ENCODE data around the gene COL24A1.

Gene COL24A1

GRCh38 chr1:86200901-86201300 lies 44.3 kb upstream of the COL24A1 start:
- Histone ChIP-seq H2AK5ac (ENCODE audit: low read depth, low read length) (no peak overlapping the region), H2BK5ac (ENCODE audit: low read length) (no peak overlapping the region), H3K27ac (replicated peaks; ENCODE audit: low read length) (no peak overlapping the region), H3K4me1 (ENCODE audit: control insufficient read depth in 2 of 2, insufficient read depth in 1 of 2, low read depth in 1 of 2, low read length in 2 of 2) (peaks cover 0 to 2% of the 10 kb centered on the region in 2 donors), H2BK120ac (ENCODE audit: low read depth, low read length) (no peak overlapping the region), H2BK12ac (ENCODE audit: low read length) (no peak overlapping the region), H4K8ac (ENCODE audit: low read depth, low read length) (no peak overlapping the region), H3K36me3 (replicated peaks in 1 of 2; ENCODE audit: control insufficient read depth in 2 of 2, insufficient read depth in 2 of 2, low read length in 2 of 2) (no peaks in the 10 kb centered on the region), H2BK15ac (ENCODE audit: low read length) (no peak overlapping the region), H3K4me2 (ENCODE audit: insufficient read depth, low read length, poor library complexity, severe bottlenecking) (no peak overlapping the region), H3K9ac (ENCODE audit: low read depth, low read length, poor library complexity) (no peak overlapping the region), H3K4ac (ENCODE audit: low read length) (no peak overlapping the region), H3K4me3 (ENCODE audit: low read length in 2 of 2) (no peak overlapping the region), H3K14ac (ENCODE audit: low read length) (no peak overlapping the region), H3K9me3 (replicated peaks in 1 of 2; ENCODE audit: control insufficient read depth in 2 of 2, insufficient read depth in 1 of 2, low read depth in 1 of 2, low read length in 2 of 2) (peaks cover 0 to 2% of the 10 kb centered on the region in 2 donors), H4K91ac (ENCODE audit: low read depth, low read length, poor library complexity) (no peak overlapping the region), H2AFZ (ENCODE audit: low read length) (no peak overlapping the region), H3K27me3 (ENCODE audit: control insufficient read depth in 3 of 3, insufficient read depth in 3 of 3, low read depth in 1 of 3, low read length in 3 of 3) (no peaks in the 10 kb centered on the region), H3K23ac (ENCODE audit: low read depth, low read length, poor library complexity) (no peak overlapping the region), H3K18ac (ENCODE audit: low read length) (no peak overlapping the region), H3K79me1 (ENCODE audit: low read depth, low read length) (no peaks in the 10 kb centered on the region)
- no CpG with 5 or more reads among the region's 8 CpGs for WGBS, 2 donors (ENCODE audit: extremely low coverage in 2 of 2, insufficient read length in 2 of 2, insufficient replicate concordance in 1 of 2)
- DNase-seq (ENCODE audit: low spot score): no peak

GRCh38 chr1:86197206-86197855 lies 40.8 kb upstream of the COL24A1 start:
- H3K4me2 ChIP-seq (ENCODE audit: insufficient read depth, low read length, poor library complexity, severe bottlenecking): no peak overlapping the region
- no peak overlapping the region for H3K23ac ChIP-seq (ENCODE audit: low read depth, low read length, poor library complexity)
- no CpG with 5 or more reads among the region's 1 CpG for WGBS, 2 donors (ENCODE audit: extremely low coverage in 2 of 2, insufficient read length in 2 of 2, insufficient replicate concordance in 1 of 2)
- no peak overlapping the region for H2BK120ac ChIP-seq (ENCODE audit: low read depth, low read length)
- H3K27me3 ChIP-seq (ENCODE audit: control insufficient read depth in 3 of 3, insufficient read depth in 3 of 3, low read depth in 1 of 3, low read length in 3 of 3): no peaks in the 10 kb centered on the region
- H4K8ac ChIP-seq (ENCODE audit: low read depth, low read length): no peak overlapping the region
- H2BK5ac ChIP-seq (ENCODE audit: low read length): no peak overlapping the region
- H3K4me1 ChIP-seq (ENCODE audit: control insufficient read depth in 2 of 2, insufficient read depth in 1 of 2, low read depth in 1 of 2, low read length in 2 of 2): peaks cover 0 to 4% of the 10 kb centered on the region in 2 donors
- no peak overlapping the region for H3K4me3 ChIP-seq (ENCODE audit: low read length in 2 of 2)
- H3K9ac ChIP-seq (ENCODE audit: low read depth, low read length, poor library complexity): no peak overlapping the region
- no peaks in the 10 kb centered on the region for H3K36me3 ChIP-seq (replicated peaks in 1 of 2; ENCODE audit: control insufficient read depth in 2 of 2, insufficient read depth in 2 of 2, low read length in 2 of 2)
- no peak overlapping the region for H3K14ac ChIP-seq (ENCODE audit: low read length)
- no peak overlapping the region for H2BK12ac ChIP-seq (ENCODE audit: low read length)
- no peak overlapping the region for H2AK5ac ChIP-seq (ENCODE audit: low read depth, low read length)
- DNase-seq (ENCODE audit: low spot score): no peak
- H3K4ac ChIP-seq (ENCODE audit: low read length): no peak overlapping the region
- H3K18ac ChIP-seq (ENCODE audit: low read length): no peak overlapping the region
- no peak overlapping the region for H3K27ac ChIP-seq (replicated peaks; ENCODE audit: low read length)
- no peaks in the 10 kb centered on the region for H3K9me3 ChIP-seq (replicated peaks in 1 of 2; ENCODE audit: control insufficient read depth in 2 of 2, insufficient read depth in 1 of 2, low read depth in 1 of 2, low read length in 2 of 2)
- no peaks in the 10 kb centered on the region for H3K79me1 ChIP-seq (ENCODE audit: low read depth, low read length)
- H2BK15ac ChIP-seq (ENCODE audit: low read length): no peak overlapping the region
- H2AFZ ChIP-seq (ENCODE audit: low read length): no peak overlapping the region
- H4K91ac ChIP-seq (ENCODE audit: low read depth, low read length, poor library complexity): no peak overlapping the region

GRCh38 chr1:86195281-86195680 lies 38.7 kb upstream of the COL24A1 start:
- Histone ChIP-seq H2BK15ac (ENCODE audit: low read length) (no peak overlapping the region), H3K4me1 (ENCODE audit: control insufficient read depth in 2 of 2, insufficient read depth in 1 of 2, low read depth in 1 of 2, low read length in 2 of 2) (peaks cover 0 to 4% of the 10 kb centered on the region in 2 donors), H2BK5ac (ENCODE audit: low read length) (no peak overlapping the region), H3K23ac (ENCODE audit: low read depth, low read length, poor library complexity) (no peak overlapping the region), H2BK12ac (ENCODE audit: low read length) (no peak overlapping the region), H3K4me2 (ENCODE audit: insufficient read depth, low read length, poor library complexity, severe bottlenecking) (no peak overlapping the region), H4K8ac (ENCODE audit: low read depth, low read length) (no peak overlapping the region), H3K9me3 (replicated peaks in 1 of 2; ENCODE audit: control insufficient read depth in 2 of 2, insufficient read depth in 1 of 2, low read depth in 1 of 2, low read length in 2 of 2) (no peaks in the 10 kb centered on the region), H3K9ac (ENCODE audit: low read depth, low read length, poor library complexity) (no peak overlapping the region), H2AK5ac (ENCODE audit: low read depth, low read length) (no peak overlapping the region), H4K91ac (ENCODE audit: low read depth, low read length, poor library complexity) (no peak overlapping the region), H2AFZ (ENCODE audit: low read length) (no peak overlapping the region), H2BK120ac (ENCODE audit: low read depth, low read length) (no peak overlapping the region), H3K4me3 (ENCODE audit: low read length in 2 of 2) (no peak overlapping the region), H3K4ac (ENCODE audit: low read length) (no peak overlapping the region), H3K36me3 (replicated peaks in 1 of 2; ENCODE audit: control insufficient read depth in 2 of 2, insufficient read depth in 2 of 2, low read length in 2 of 2) (no peaks in the 10 kb centered on the region), H3K18ac (ENCODE audit: low read length) (no peak overlapping the region), H3K27ac (replicated peaks; ENCODE audit: low read length) (peak overlapping the region; percentile 52), H3K79me1 (ENCODE audit: low read depth, low read length) (no peaks in the 10 kb centered on the region), H3K27me3 (ENCODE audit: control insufficient read depth in 3 of 3, insufficient read depth in 3 of 3, low read depth in 1 of 3, low read length in 3 of 3) (no peaks in the 10 kb centered on the region), H3K14ac (ENCODE audit: low read length) (no peak overlapping the region)
- DNase-seq (ENCODE audit: low spot score): peak; percentile 14
- WGBS, 2 donors (ENCODE audit: extremely low coverage in 2 of 2, insufficient read length in 2 of 2, insufficient replicate concordance in 1 of 2): no CpG with 5 or more reads among the region's 2 CpGs

GRCh38 chr1:86194491-86195034 lies 38.0 kb upstream of the COL24A1 start:
- H3K14ac ChIP-seq (ENCODE audit: low read length): no peak overlapping the region
- H3K4me1 ChIP-seq (ENCODE audit: control insufficient read depth in 2 of 2, insufficient read depth in 1 of 2, low read depth in 1 of 2, low read length in 2 of 2): peaks cover 0 to 4% of the 10 kb centered on the region in 2 donors
- no peak overlapping the region for H3K4me2 ChIP-seq (ENCODE audit: insufficient read depth, low read length, poor library complexity, severe bottlenecking)
- H3K4ac ChIP-seq (ENCODE audit: low read length): no peak overlapping the region
- no peak overlapping the region for H2BK12ac ChIP-seq (ENCODE audit: low read length)
- H3K4me3 ChIP-seq (ENCODE audit: low read length in 2 of 2): no peak overlapping the region
- H2AFZ ChIP-seq (ENCODE audit: low read length): no peak overlapping the region
- no peak overlapping the region for H2AK5ac ChIP-seq (ENCODE audit: low read depth, low read length)
- no peak for DNase-seq (ENCODE audit: low spot score)
- H4K8ac ChIP-seq (ENCODE audit: low read depth, low read length): no peak overlapping the region
- no CpG with 5 or more reads among the region's 4 CpGs for WGBS, 2 donors (ENCODE audit: extremely low coverage in 2 of 2, insufficient read length in 2 of 2, insufficient replicate concordance in 1 of 2)
- H3K18ac ChIP-seq (ENCODE audit: low read length): no peak overlapping the region
- H2BK5ac ChIP-seq (ENCODE audit: low read length): no peak overlapping the region
- no peak overlapping the region for H2BK15ac ChIP-seq (ENCODE audit: low read length)
- no peak overlapping the region for H2BK120ac ChIP-seq (ENCODE audit: low read depth, low read length)
- no peaks in the 10 kb centered on the region for H3K27me3 ChIP-seq (ENCODE audit: control insufficient read depth in 3 of 3, insufficient read depth in 3 of 3, low read depth in 1 of 3, low read length in 3 of 3)
- H3K79me1 ChIP-seq (ENCODE audit: low read depth, low read length): no peaks in the 10 kb centered on the region
- no peak overlapping the region for H3K23ac ChIP-seq (ENCODE audit: low read depth, low read length, poor library complexity)
- H3K9ac ChIP-seq (ENCODE audit: low read depth, low read length, poor library complexity): no peak overlapping the region
- no peak overlapping the region for H3K27ac ChIP-seq (replicated peaks; ENCODE audit: low read length)
- no peaks in the 10 kb centered on the region for H3K36me3 ChIP-seq (replicated peaks in 1 of 2; ENCODE audit: control insufficient read depth in 2 of 2, insufficient read depth in 2 of 2, low read length in 2 of 2)
- H4K91ac ChIP-seq (ENCODE audit: low read depth, low read length, poor library complexity): no peak overlapping the region
- H3K9me3 ChIP-seq (replicated peaks in 1 of 2; ENCODE audit: control insufficient read depth in 2 of 2, insufficient read depth in 1 of 2, low read depth in 1 of 2, low read length in 2 of 2): no peaks in the 10 kb centered on the region
